Measurements from ENCODE around the gene RNF213.

DNA sequence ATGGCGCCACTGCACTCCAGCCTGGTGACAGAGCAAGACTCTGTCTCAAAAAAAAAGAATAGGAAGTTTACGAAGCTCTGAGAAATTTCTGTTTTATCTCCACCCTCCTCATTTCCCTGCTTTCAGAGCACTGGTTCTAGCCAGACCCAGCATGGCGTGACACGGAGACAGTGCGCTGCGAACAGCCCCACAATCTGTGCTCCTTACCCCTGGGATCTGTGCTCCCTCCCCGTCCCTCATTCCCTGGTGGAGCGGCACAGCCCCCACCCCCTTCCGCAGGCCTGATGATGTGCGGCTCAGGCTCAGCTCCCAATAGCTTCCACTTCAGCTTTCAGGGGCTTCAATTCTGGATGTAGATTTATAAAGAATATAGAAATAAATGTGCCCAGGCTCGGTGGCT is 98.2 kb downstream of the RNF213 start:
- TF ChIP-seq, protein P1, sequence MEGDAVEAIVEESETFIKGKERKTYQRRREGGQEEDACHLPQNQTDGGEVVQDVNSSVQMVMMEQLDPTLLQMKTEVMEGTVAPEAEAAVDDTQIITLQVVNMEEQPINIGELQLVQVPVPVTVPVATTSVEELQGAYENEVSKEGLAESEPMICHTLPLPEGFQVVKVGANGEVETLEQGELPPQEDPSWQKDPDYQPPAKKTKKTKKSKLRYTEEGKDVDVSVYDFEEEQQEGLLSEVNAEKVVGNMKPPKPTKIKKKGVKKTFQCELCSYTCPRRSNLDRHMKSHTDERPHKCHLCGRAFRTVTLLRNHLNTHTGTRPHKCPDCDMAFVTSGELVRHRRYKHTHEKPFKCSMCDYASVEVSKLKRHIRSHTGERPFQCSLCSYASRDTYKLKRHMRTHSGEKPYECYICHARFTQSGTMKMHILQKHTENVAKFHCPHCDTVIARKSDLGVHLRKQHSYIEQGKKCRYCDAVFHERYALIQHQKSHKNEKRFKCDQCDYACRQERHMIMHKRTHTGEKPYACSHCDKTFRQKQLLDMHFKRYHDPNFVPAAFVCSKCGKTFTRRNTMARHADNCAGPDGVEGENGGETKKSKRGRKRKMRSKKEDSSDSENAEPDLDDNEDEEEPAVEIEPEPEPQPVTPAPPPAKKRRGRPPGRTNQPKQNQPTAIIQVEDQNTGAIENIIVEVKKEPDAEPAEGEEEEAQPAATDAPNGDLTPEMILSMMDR (IDR thresholded peaks at IDR 0.05), result no peak
- no peak for TF ChIP-seq POLR2A (IDR thresholded peaks at IDR 0.05)
